CD4-positive, alpha-beta T cell (primary cell): ENCODE results near the gene JDP2. TPM values are rescaled to one million over a fixed set of nuclear protein-coding genes. Genes with fewer than 3 reads are reported as not detected.

Experiments
- ATAC-seq: fragments of 200-7000 bp; cut with Tn5 transposase; one replicate; pipeline ENCODE4 v1.10.0; 2022; ENCODE audit warnings: mild to moderate bottlenecking; ENCODE audit not compliant: poor library complexity
- CTCF ChIA-PET: fragments of 350-600 bp; sonication (Branson Sonifier 250); formaldehyde crosslinking; loops from one replicate; lab custom pipeline; 2021; ENCODE audit warnings: antibody characterized with exemption, inconsistent platforms; lab: Charles Lee
- POLR2A ChIA-PET: fragments of 350-600 bp; sonication (Branson Sonifier 250); formaldehyde crosslinking; loops from one replicate; lab custom pipeline; 2021; ENCODE audit warnings: antibody characterized with exemption, inconsistent platforms; lab: Charles Lee
- DNase-seq, 14 experiments: peaks; one replicate each; pipeline ENCODE4 v3.0.0-alpha.2; 2013 to 2020; ENCODE audit warnings: mixed read lengths in 2 of 14
- H3K27ac ChIP-seq, 2 donors: one replicate each; pipeline versions ENCODE4 v1.5.1 to v1.7.0; 2013; ENCODE audit warnings: low read length in 2 of 2, low read depth in 1 of 2, mild to moderate bottlenecking in 1 of 2
- H3K27me3 ChIP-seq, 2 experiments: 1 replicate in 1 of 2; 2 replicates in 1 of 2; pipeline versions ENCODE4 v1.6.1 to v1.7.0; 2013; ENCODE audit warnings: low read length in 2 of 2, control low read depth in 1 of 2, mild to moderate bottlenecking in 1 of 2, moderate library complexity in 1 of 2; ENCODE audit not compliant: insufficient read depth in 2 of 2, control insufficient read depth in 1 of 2
- H3K36me3 ChIP-seq: one replicate; pipeline ENCODE4 v1.6.1; 2013; ENCODE audit warnings: low read length, control low read depth; ENCODE audit not compliant: insufficient read depth
- H3K4me1 ChIP-seq: one replicate; pipeline ENCODE4 v1.6.1; 2013; ENCODE audit warnings: low read length, control low read depth; ENCODE audit not compliant: insufficient read depth
- H3K4me3 ChIP-seq: one replicate; pipeline ENCODE4 v1.5.1; 2013; ENCODE audit warnings: mild to moderate bottlenecking, low read length, moderate library complexity
- H3K9me3 ChIP-seq, 2 experiments: 1 replicate in 1 of 2; 2 replicates in 1 of 2; pipeline versions ENCODE4 v1.6.1 to v1.7.0; 2013; ENCODE audit warnings: low read length in 2 of 2, mild to moderate bottlenecking in 2 of 2, control low read depth in 1 of 2, moderate library complexity in 1 of 2; ENCODE audit not compliant: control insufficient read depth in 1 of 2, insufficient read depth in 1 of 2
- H3K27ac Mint-ChIP-seq: one replicate; pipeline ENCODE4 v1.8.0; 2020; ENCODE audit warnings: mixed read lengths
- H3K27me3 Mint-ChIP-seq: one replicate; pipeline ENCODE4 v1.8.0; 2021; ENCODE audit warnings: mixed read lengths
- H3K36me3 Mint-ChIP-seq: one replicate; pipeline ENCODE4 v1.8.0; 2021; ENCODE audit warnings: low read depth, mixed read lengths
- H3K4me1 Mint-ChIP-seq: one replicate; pipeline ENCODE4 v1.8.0; 2021; ENCODE audit warnings: low read depth, mixed read lengths
- H3K4me3 Mint-ChIP-seq: one replicate; pipeline ENCODE4 v1.8.0; 2020; ENCODE audit warnings: mild to moderate bottlenecking, mixed read lengths
- H3K9me3 Mint-ChIP-seq: one replicate; pipeline ENCODE4 v1.8.0; 2020; ENCODE audit warnings: mixed read lengths
- CTCF ChIP-seq: fragments of 200-600 bp; IDR thresholded peaks from one replicate; pipeline ENCODE4 v1.8.0; 2022; ENCODE audit warnings: antibody characterized with exemption, mild to moderate bottlenecking
- intact Hi-C, 2 experiments: fragments of 100-400 bp; cut with DNase I in 1 of 2; cut with micrococcal nuclease in 1 of 2; formaldehyde crosslinking; loops; one replicate each; pipeline versions ENCODE4 v1.15.1 to v1.9.0; 2023 to 2025; cut with DNase I, micrococcal nuclease
- total RNA-seq, 174 experiments: library from RNA in 2 of 174; stranded (reverse) in 2 of 174; gene quantifications; one replicate each; pipeline ENCODE4 v1.2.3 and lab custom pipeline; 2021 to 2026

Gene JDP2
- total RNA-seq, 2 experiments from 2014 or later = 1.1 to 1.2 TPM

- Mint-ChIP-seq H3K4me3 (no peak overlapping the region), H3K4me1 (peaks cover 12% of the 10 kb centered on the region), H3K27ac (no peak overlapping the region), H3K36me3 (no peaks in the 10 kb centered on the region), H3K27me3 (no peaks in the 10 kb centered on the region), H3K9me3 (no peaks in the 10 kb centered on the region)
- DNase-seq = no peak
- ChIA-PET CTCF (no interaction called here), POLR2A (no interaction called here)
- Histone ChIP-seq H3K4me3 (no peak overlapping the region), H3K4me1 (peaks cover 4% of the 10 kb centered on the region), H3K27me3 (no peaks in the 10 kb centered on the region), H3K9me3 (no peaks in the 10 kb centered on the region), H3K27ac (no peak overlapping the region), H3K36me3 (no peaks in the 10 kb centered on the region)
- ATAC-seq = no peak
- intact Hi-C loops = no loop called here
- TF ChIP-seq CTCF = no peak
These were observed 12.2 kb downstream of the JDP2 start for GRCh38 chr14:75439989-75440388.

- no peak for DNase-seq
- ChIA-PET CTCF (no interaction called here), POLR2A (no interaction called here)
- intact Hi-C loops = no loop called here
- no peak for ATAC-seq
- Mint-ChIP-seq H3K27me3 (no peaks in the 10 kb centered on the region), H3K9me3 (no peaks in the 10 kb centered on the region), H3K27ac (no peak overlapping the region), H3K4me3 (no peak overlapping the region), H3K4me1 (peaks cover 5% of the 10 kb centered on the region), H3K36me3 (no peaks in the 10 kb centered on the region)
- H3K4me1 ChIP-seq = no peaks in the 10 kb centered on the region
- no peak for TF ChIP-seq CTCF
- no peak overlapping the region for H3K4me3 ChIP-seq
- H3K27me3 ChIP-seq = no peaks in the 10 kb centered on the region
- H3K36me3 ChIP-seq = no peaks in the 10 kb centered on the region
- H3K27ac ChIP-seq = no peak overlapping the region
- no peaks in the 10 kb centered on the region for H3K9me3 ChIP-seq
These were observed 13.1 kb downstream of the JDP2 start for GRCh38 chr14:75440733-75441477.

- ATAC-seq = no peak
- no peaks in the 10 kb centered on the region for H3K4me1 Mint-ChIP-seq
- H3K27ac ChIP-seq = no peak overlapping the region
- no peaks in the 10 kb centered on the region for H3K36me3 ChIP-seq
- H3K27me3 ChIP-seq = no peaks in the 10 kb centered on the region
- H3K36me3 Mint-ChIP-seq = no peaks in the 10 kb centered on the region
- no peak overlapping the region for H3K27ac Mint-ChIP-seq
- TF ChIP-seq CTCF = no peak
- no peak overlapping the region for H3K4me3 ChIP-seq
- H3K27me3 Mint-ChIP-seq = no peaks in the 10 kb centered on the region
- CTCF ChIA-PET = no interaction called here
- H3K9me3 Mint-ChIP-seq = no peaks in the 10 kb centered on the region
- POLR2A ChIA-PET = no interaction called here
- H3K4me3 Mint-ChIP-seq = no peak overlapping the region
- H3K9me3 ChIP-seq = no peaks in the 10 kb centered on the region
- DNase-seq = no peak
- H3K4me1 ChIP-seq = no peaks in the 10 kb centered on the region
- intact Hi-C loops = no loop called here
These were observed 13.9 kb downstream of the JDP2 start for GRCh38 chr14:75441728-75442127.
